Thyroid gland (tissue), 4 donors: ENCODE data around the gene MCOLN3.

Source experiments
- CTCF ChIP-seq, 6 experiments: fragments of 200-600 bp in 3 of 6; fragments of 450-650 bp in 3 of 6; sonication (generic) in 3 of 6; IDR thresholded peaks; one replicate each; pipeline ENCODE4 v1.5.1; 2016 to 2019; ENCODE audit warnings: antibody characterized with exemption in 6 of 6, mild to moderate bottlenecking in 2 of 6, inconsistent platforms in 1 of 6, moderate library complexity in 1 of 6
- POLR2A ChIP-seq, 2 donors: fragments of 450-650 bp; IDR thresholded peaks; one replicate each; pipeline ENCODE4 v1.6.1; 2017; ENCODE audit warnings: antibody characterized with exemption in 2 of 2, mild to moderate bottlenecking in 2 of 2, moderate library complexity in 1 of 2

DNA sequence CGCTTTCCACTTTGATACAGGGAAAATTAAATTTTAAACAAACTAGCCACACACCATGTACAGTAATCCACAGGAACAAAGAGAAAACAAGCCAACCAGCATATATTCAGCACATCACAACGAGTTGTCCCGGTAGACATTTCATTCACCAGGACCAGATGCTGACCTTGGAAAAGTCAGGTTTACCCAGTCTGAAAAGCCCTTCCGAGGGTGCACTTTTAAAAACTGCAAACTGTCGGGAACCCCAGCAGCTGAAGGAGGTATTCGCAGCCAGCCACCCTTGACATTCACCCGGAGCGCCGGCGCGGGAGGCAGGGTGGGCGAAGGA is 1.2 kb downstream of the MCOLN3 start:
- TF ChIP-seq POLR2A (IDR thresholded peaks at IDR 0.05) (no peak), CTCF (IDR thresholded peaks at IDR 0.05) (no peak)
